HG02973 (cell line): ENCODE measurements around the gene ZNF534.
"Not testable (repeated sequence)": the region's sequence is repeated elsewhere in the genome, so short reads cannot be mapped to it uniquely, and the experiment has no call there.

Source experiments
- ATAC-seq: cut with Tn5 transposase; IDR thresholded peaks from one replicate; pipeline ENCODE4 v1.9.1; 2021; ENCODE audit warnings: moderate library complexity; ENCODE audit not compliant: unreplicated experiment

Gene ZNF534

DNA sequence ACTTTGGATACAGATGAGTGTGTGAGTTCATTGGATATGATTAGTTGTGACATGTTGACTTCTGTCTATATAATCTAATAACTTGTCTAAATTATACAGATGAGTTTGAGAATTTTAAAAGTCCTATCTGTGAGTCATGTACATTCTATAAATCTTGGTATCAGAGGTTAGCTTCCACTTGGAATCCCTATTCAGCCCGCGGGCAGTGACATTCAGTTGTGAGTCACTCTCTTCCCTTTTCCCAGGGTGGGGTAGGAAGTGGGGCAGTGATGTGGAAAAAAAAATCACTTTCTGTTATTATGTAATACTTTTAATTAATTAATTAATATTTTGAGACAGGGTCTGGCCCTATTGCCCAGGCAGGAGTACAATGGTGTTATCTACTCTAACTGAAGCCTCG is 65.6 kb downstream of the ZNF534 start:
- no peak for ATAC-seq

DNA sequence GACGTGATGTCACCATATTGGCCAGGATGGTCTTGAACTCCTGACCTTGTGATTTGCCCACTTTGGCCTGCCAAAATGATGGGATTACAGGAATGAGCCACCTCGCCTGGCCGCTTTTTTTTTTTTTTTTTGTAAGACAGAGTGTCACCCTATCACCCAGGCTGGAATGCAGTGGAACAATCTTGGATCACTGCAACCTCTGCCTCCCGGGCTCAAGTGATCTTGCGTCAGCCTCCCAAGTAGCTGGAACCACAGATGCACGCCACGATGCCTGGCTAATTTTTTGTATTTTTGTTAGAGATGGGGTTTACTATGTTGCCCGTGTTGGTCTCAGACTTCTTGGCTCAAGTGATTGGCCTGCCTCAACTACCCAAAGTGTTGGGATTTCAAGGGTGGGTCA is 69.6 kb downstream of the ZNF534 start:
- ATAC-seq: no peak

DNA sequence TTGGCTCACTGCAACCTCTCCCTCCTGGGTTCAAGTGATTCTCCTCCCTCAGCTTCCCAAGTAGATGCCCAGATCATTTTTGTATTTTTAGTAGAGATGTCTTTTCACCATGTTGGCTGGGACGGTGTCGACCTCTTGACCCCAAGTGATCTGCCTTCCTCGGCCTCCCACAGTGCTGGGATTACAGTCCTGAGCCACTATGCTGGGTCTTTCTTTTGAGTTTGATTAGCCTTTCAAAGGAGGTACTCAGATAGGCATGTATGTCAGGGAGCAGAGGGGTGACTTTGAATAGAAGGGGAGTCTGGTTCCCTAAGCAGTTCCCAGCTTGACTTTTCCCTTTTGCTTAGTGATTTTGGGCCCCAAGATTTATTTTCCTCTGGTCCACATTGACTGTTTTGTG is 71.5 kb downstream of the ZNF534 start:
- not testable (repeated sequence) for ATAC-seq

DNA sequence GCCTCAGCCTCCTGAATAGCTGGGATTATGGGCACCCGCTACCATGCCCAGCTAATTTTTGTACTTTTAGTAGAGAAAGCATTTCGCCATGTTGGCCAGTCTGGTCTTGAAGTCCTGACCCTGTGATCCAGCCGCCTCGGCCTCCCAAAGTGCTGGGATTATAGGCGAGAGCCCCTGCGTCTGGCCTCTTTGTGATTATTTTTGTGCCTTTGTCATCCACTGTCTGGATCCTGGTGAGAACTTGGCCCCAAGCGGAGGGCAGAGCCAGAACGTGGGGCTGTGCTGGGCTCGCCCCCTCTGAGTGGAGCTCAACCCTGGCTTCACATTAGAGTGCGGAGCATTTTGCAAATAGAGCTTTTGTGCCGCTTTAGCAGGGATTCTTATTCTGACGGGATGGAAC is 72.0 kb downstream of the ZNF534 start:
- ATAC-seq: not testable (repeated sequence)
